ENCODE measurements around the gene CSNK1A1.

GRCh38 chr5:149485655-149486615 is 65.3 kb downstream of the CSNK1A1 start:
- TF ChIP-seq BHLHE40 (IDR thresholded peaks at IDR 0.05; ENCODE audit: low read depth, low read length) (peak; percentile 19; the same call in 1 of the 2 replicates), CTCF (conservative IDR thresholded peaks at IDR 0.05; ENCODE audit: low read depth, low read length) (no peak), POLR2A (IDR thresholded peaks at IDR 0.05; ENCODE audit: low read depth, low read length) (peak; percentile 69), ELK1 (IDR thresholded peaks at IDR 0.05; ENCODE audit: borderline replicate concordance, low read depth, low read length) (no peak)
